Ovary (tissue), 3 donors: ENCODE measurements around the gene TLR4.

Experiments
- POLR2A ChIP-seq: fragments of 450-650 bp; IDR thresholded peaks from one replicate; pipeline ENCODE4 v1.6.1; 2017; ENCODE audit warnings: antibody characterized with exemption, mild to moderate bottlenecking, moderate library complexity
- TF ChIP-seq, protein P1 (sequence below), 3 donors: fragments of 450-650 bp in 2 of 3; fragments of 200-600 bp in 1 of 3; IDR thresholded peaks; one replicate each; pipeline versions ENCODE4 v1.5.1 to v1.8.0; 2016 to 2022; ENCODE audit warnings: antibody characterized with exemption in 3 of 3, mild to moderate bottlenecking in 1 of 3
- donor health status: DM: no; HTN: no; CAD: no.

- TF ChIP-seq POLR2A: no peak
- TF ChIP-seq, protein P1, sequence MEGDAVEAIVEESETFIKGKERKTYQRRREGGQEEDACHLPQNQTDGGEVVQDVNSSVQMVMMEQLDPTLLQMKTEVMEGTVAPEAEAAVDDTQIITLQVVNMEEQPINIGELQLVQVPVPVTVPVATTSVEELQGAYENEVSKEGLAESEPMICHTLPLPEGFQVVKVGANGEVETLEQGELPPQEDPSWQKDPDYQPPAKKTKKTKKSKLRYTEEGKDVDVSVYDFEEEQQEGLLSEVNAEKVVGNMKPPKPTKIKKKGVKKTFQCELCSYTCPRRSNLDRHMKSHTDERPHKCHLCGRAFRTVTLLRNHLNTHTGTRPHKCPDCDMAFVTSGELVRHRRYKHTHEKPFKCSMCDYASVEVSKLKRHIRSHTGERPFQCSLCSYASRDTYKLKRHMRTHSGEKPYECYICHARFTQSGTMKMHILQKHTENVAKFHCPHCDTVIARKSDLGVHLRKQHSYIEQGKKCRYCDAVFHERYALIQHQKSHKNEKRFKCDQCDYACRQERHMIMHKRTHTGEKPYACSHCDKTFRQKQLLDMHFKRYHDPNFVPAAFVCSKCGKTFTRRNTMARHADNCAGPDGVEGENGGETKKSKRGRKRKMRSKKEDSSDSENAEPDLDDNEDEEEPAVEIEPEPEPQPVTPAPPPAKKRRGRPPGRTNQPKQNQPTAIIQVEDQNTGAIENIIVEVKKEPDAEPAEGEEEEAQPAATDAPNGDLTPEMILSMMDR (IDR thresholded peaks at IDR 0.05): no peak
Observed at GRCh38 chr9:117733465-117733864, 29.3 kb downstream of the TLR4 start.
